SK-N-MC (cell line): ENCODE measurements around the gene OR2V2.

Experiments used
- EZH2 ChIP-seq: fragments of 200-600 bp; sonication (generic); IDR thresholded peaks from one replicate; pipeline ENCODE4 v1.6.1; 2017; ENCODE audit warnings: antibody characterized with exemption
- POLR2AphosphoS5 ChIP-seq: IDR thresholded peaks from 2 replicates; pipeline ENCODE4 v1.6.1; 2012; ENCODE audit warnings: mild to moderate bottlenecking, low read depth, low read length, borderline replicate concordance

- TF ChIP-seq EZH2 (no peak), POLR2AphosphoS5 (no peak)
Measured at GRCh38 chr5:181120761-181121160, 26.6 kb upstream of the OR2V2 start.
